ENCODE measurements around the gene CRIP1.

DNA sequence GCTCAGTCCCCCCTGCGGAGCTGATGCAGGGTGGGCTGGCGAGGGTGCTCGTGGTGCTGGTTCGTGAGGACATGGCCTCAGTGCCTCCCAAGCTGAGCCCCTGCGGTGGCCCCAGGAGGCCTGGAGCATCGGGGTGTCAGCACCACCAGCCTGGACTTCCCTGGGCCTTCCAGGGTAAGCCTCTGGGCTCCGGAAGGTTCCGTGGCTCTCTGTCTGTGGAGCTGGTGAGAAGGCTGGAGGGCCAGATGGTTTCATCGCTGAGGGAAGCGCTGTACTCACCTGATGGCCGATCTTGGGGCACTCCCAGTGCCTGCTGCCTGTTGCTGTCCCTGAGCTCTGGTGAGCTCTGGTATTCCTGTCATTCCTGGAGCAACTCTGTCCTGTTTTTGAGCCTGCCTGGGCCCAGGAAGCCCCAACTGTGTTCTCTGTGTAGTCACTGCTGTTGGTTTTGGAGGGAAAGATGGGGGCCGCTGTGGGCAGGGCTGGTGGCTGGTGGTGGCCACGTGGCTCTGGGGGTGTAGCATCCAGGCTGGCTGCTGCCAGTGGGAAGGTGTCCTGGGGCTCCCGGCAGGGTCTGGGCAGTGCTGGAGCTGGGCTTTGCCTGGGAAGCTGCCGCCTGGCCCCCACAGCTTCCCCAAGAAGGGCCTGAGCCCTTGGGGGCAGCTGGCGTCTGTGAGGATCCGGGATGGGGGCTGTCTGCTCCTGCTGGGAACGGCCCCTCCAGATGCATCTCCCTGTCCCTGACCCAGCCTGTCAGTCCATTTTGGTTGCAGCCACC is 48.8 kb upstream of the CRIP1 start:
- TF ChIP-seq SUZ12 (IDR thresholded peaks at IDR 0.05; ENCODE audit: extremely low read depth, insufficient read depth, insufficient read length) (no peak), ZNF274 (IDR thresholded peaks at IDR 0.05; ENCODE audit: low read depth, low read length) (no peak), YY1 (IDR thresholded peaks at IDR 0.05; ENCODE audit: insufficient read depth, insufficient read length) (no peak)

Measured in NT2/D1 (cell line).